GM12878 (cell line): Measurements from ENCODE around the gene RIMS3. TPM values are rescaled to one million over a fixed set of nuclear protein-coding genes. Genes with fewer than 3 reads are reported as not detected.

Experiments used
- ATAC-seq: fragments of 200-7000 bp; cut with Tn5 transposase; 3 replicates; pipeline ENCODE4 v1.9.1; 2020; ENCODE audit warnings: mild to moderate bottlenecking, moderate library complexity
- BruUV-seq: library from RNA; stranded (reverse); fragments of 400-500 nt; replicated peaks from 2 replicates; lab custom pipeline; 2021; lab: Mats Ljungman, UMichigan
- CTCF ChIA-PET: fragments of 300-600 bp; sonication (Branson Sonifier 250); formaldehyde crosslinking; extraction: SDS; loops from one replicate; lab custom pipeline; 2021; ENCODE audit warnings: inconsistent platforms; lab: Yijun Ruan, JAX
- POLR2A ChIA-PET: fragments of 350-600 bp; formaldehyde crosslinking; extraction: SDS; loops from one replicate; lab custom pipeline; 2021; ENCODE audit warnings: inconsistent platforms; lab: Charles Lee
- RAD21 ChIA-PET: fragments of 300-600 bp; sonication (Branson Sonifier 250); formaldehyde crosslinking; loops from one replicate; lab custom pipeline; 2023; ENCODE audit warnings: antibody characterized with exemption; ENCODE audit not compliant: unreplicated experiment; lab: Charles Lee
- SMC1A ChIA-PET: fragments of 300-600 bp; sonication (Branson Sonifier 250); formaldehyde crosslinking; loops from one replicate; lab custom pipeline; 2023; ENCODE audit not compliant: unreplicated experiment, uncharacterized antibody; lab: Charles Lee
- DNase-seq: peaks from one replicate; pipeline ENCODE4 v3.0.0-alpha.2; 2011; ENCODE audit warnings: low read depth, low spot score
- FAIRE-seq: peaks from 3 replicates; lab custom pipeline; 2011; peaks lifted over from hg19 to GRCh38; lab: Jason Lieb, UNC
- H2AFZ ChIP-seq: 2 replicates; pipeline ENCODE4 v1.6.0; 2011; ENCODE audit warnings: low read depth, low read length, control low read depth; ENCODE audit not compliant: control insufficient read depth
- H3K27ac ChIP-seq: 2 replicates; pipeline ENCODE4 v1.5.1; 2011; ENCODE audit warnings: control low read depth; ENCODE audit not compliant: control insufficient read depth, insufficient read depth
- H3K27me3 ChIP-seq, 2 experiments: replicated peaks in 1 of 2; 2 replicates each; pipeline versions ENCODE4 v1.6.0 to v1.6.1; 2011; ENCODE audit warnings: low read length in 1 of 2; ENCODE audit not compliant: control insufficient read depth in 2 of 2, insufficient read depth in 2 of 2
- H3K36me3 ChIP-seq, 2 experiments: 2 replicates each; pipeline ENCODE4 v1.5.1; 2011; ENCODE audit warnings: low read length in 1 of 2; ENCODE audit not compliant: control insufficient read depth in 2 of 2, insufficient read depth in 2 of 2
- H3K4me1 ChIP-seq: 2 replicates; pipeline ENCODE4 v1.6.1; 2011; ENCODE audit warnings: mild to moderate bottlenecking, low read length, moderate library complexity, mixed read lengths; ENCODE audit not compliant: control insufficient read depth, insufficient read depth
- H3K4me2 ChIP-seq: 2 replicates; pipeline ENCODE4 v1.6.0; 2011; ENCODE audit warnings: control low read depth; ENCODE audit not compliant: control insufficient read depth, insufficient read depth
- H3K4me3 ChIP-seq: fragments of 200-600 bp; sonication (generic); 2 replicates; pipeline ENCODE4 v1.5.1; 2016
- H3K79me2 ChIP-seq: 2 replicates; pipeline ENCODE4 v1.6.0; 2011; ENCODE audit warnings: low read length; ENCODE audit not compliant: control insufficient read depth, insufficient read depth
- H3K9ac ChIP-seq: 2 replicates; pipeline ENCODE4 v1.8.0; 2011; ENCODE audit warnings: low read length, control low read depth, mixed read lengths; ENCODE audit not compliant: control insufficient read depth, insufficient read depth
- H3K9me3 ChIP-seq: replicated peaks from 3 replicates; pipeline ENCODE4 v1.5.1; 2011; ENCODE audit warnings: mild to moderate bottlenecking, low read length; ENCODE audit not compliant: control insufficient read depth, insufficient read depth
- H4K20me1 ChIP-seq: 2 replicates; pipeline ENCODE4 v1.6.0; 2011; ENCODE audit not compliant: control insufficient read depth, insufficient read depth
- BHLHE40 ChIP-seq, 2 experiments: fragments of 450-650 bp in 1 of 2; IDR thresholded peaks; 2 replicates each; pipeline ENCODE4 v1.6.1; 2011 to 2017; ENCODE audit warnings: low read depth in 2 of 2, borderline replicate concordance in 1 of 2, improper control_type of control experiment in 1 of 2, low read length in 1 of 2, mild to moderate bottlenecking in 1 of 2
- EGR1 ChIP-seq, 2 experiments: IDR thresholded peaks; 1 replicate in 1 of 2; 2 replicates in 1 of 2; pipeline ENCODE4 v1.6.1; 2011 to 2012; ENCODE audit warnings: low read depth in 2 of 2, low read length in 2 of 2, borderline replicate concordance in 1 of 2, mild to moderate bottlenecking in 1 of 2, moderate library complexity in 1 of 2
- ETV6 ChIP-seq, 2 experiments: fragments of 450-650 bp in 1 of 2; IDR thresholded peaks in 1 of 2; conservative IDR thresholded peaks in 1 of 2; 2 replicates each; pipeline ENCODE4 v1.6.1; 2014; ENCODE audit warnings: antibody characterized with exemption in 1 of 2, borderline replicate concordance in 1 of 2, low read depth in 1 of 2, mild to moderate bottlenecking in 1 of 2, moderate library complexity in 1 of 2
- IRF5 ChIP-seq: fragments of 450-650 bp; IDR thresholded peaks from 2 replicates; pipeline ENCODE4 v1.6.1; 2017; ENCODE audit warnings: borderline replicate concordance
- MTA2 ChIP-seq: fragments of 450-650 bp; IDR thresholded peaks from 2 replicates; pipeline ENCODE4 v1.6.1; 2016; ENCODE audit warnings: low read depth, mild to moderate bottlenecking, moderate library complexity
- MYB ChIP-seq: fragments of 150-350 bp; IDR thresholded peaks from 2 replicates; pipeline ENCODE4 v1.6.1; 2014; ENCODE audit warnings: mild to moderate bottlenecking, low read depth, low read length, borderline replicate concordance
- POU2F2 ChIP-seq: IDR thresholded peaks from 3 replicates; pipeline ENCODE4 v1.6.1; 2011; ENCODE audit warnings: low read depth, mild to moderate bottlenecking, low read length, borderline replicate concordance
- RCOR1 ChIP-seq: conservative IDR thresholded peaks from 2 replicates; pipeline ENCODE4 v1.6.1; 2012; ENCODE audit warnings: low read depth, low read length, improper control_type of control experiment
- RELA ChIP-seq: fragments of 450-650 bp; IDR thresholded peaks from 2 replicates; pipeline ENCODE4 v1.8.0; 2014; ENCODE audit warnings: borderline replicate concordance; ENCODE audit not compliant: partially characterized antibody
- ZNF207 ChIP-seq: fragments of 450-650 bp; IDR thresholded peaks from 2 replicates; pipeline ENCODE4 v1.6.1; 2014; ENCODE audit warnings: antibody characterized with exemption, mild to moderate bottlenecking, borderline replicate concordance
- ZZZ3 ChIP-seq: IDR thresholded peaks from 2 replicates; pipeline ENCODE4 v1.6.1; 2011; ENCODE audit warnings: low read depth; ENCODE audit not compliant: control insufficient read depth, insufficient read length
- WGBS: methylation state at CpG from one replicate; pipeline ENCODE4 v1.1.6; 2016; ENCODE audit warnings: low lambda C conversion rate; ENCODE audit not compliant: insufficient replicate concordance, insufficient coverage; ENCODE audit errors: missing lambda C conversion rate; 5-methylcytosine and 5-hydroxymethylcytosine counted together
- in situ Hi-C: fragments of 300-500 bp; cut with MboI; formaldehyde crosslinking; loops from 9 replicates; pipeline ENCODE4 v1.14.3; 2018; ENCODE audit warnings: mixed read lengths
- intact Hi-C: fragments of 100-400 bp; cut with micrococcal nuclease; formaldehyde crosslinking; loops from one replicate; pipeline ENCODE4 v1.14.2; 2022; ENCODE audit not compliant: unreplicated experiment
- polyA plus RNA-seq, 11 experiments: library from polyadenylated mRNA; depleted of rRNA in 4 of 11; unstranded in 6 of 11; stranded (reverse) in 5 of 11; fragments of >200 nt; fragmentation: Nextera tagmentation in 4 of 11; fragmentation: Illumina TruSeq in 1 of 11; extraction: Ambion mirVana in 4 of 11; extraction: Trizol in 1 of 11; gene quantifications; 1 replicate in 1 of 11; 2 replicates in 10 of 11; pipeline versions ENCODE4 v1.2.1 to v1.2.3, GENCODE V29; 2011 to 2016; ENCODE audit warnings: inconsistent platforms in 2 of 11, missing spikeins in 2 of 11, low read depth in 1 of 11
- total RNA-seq, 4 experiments: library from RNA; depleted of rRNA in 3 of 4; stranded (reverse); fragments of >200 nt in 3 of 4; fragmentation: Illumina TruSeq in 1 of 4; extraction: Trizol in 1 of 4; gene quantifications; 2 replicates each; pipeline versions ENCODE4 v1.2.1 to v1.2.3, GENCODE V29; 2013 to 2021
- TF ChIP-seq, protein P1 (sequence below): IDR thresholded peaks from 2 replicates; pipeline ENCODE4 v1.6.1; 2011; ENCODE audit warnings: borderline replicate concordance, low read depth, mild to moderate bottlenecking, moderate library complexity, mixed read lengths, low read length; ENCODE audit not compliant: insufficient read depth; ENCODE audit errors: extremely low read length

The RIMS3 gene
- total and polyA plus RNA-seq, 10 of the 15 experiments (the other 5 are each of a cell fraction or from before 2014, with no cell fraction given): 0.02 to 4.7 (median 0.39) TPM

DNA sequence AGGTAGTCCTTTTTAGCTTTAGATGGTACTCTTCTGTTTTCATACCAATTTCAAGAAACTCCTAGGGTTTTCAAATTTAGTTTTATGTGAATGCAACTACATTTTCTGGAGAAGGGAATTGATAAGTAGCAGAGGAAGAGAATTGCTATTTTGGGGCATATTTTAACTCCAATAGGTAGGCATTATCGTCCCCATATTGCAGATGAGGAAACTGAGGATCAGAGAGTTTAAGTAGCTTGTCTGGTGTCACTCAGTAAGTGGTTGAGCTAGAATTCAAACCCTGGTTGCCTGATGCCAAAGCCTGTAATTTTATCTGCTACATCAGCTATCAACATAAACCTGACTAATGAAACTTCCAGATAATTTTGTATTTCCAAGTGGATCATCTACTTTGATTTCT is 27.9 kb upstream of the RIMS3 start:
- TF ChIP-seq ZNF207 (no peak), POU2F2 (no peak)
- no peak for FAIRE-seq
- POLR2A ChIA-PET: interaction anchor here (0.5 to 8.1 kb wide), 11 partner anchors 13 to 294 kb away, joined by 3 to 244 read pairs (median 4); no protein-coding TSS in a partner anchor

DNA sequence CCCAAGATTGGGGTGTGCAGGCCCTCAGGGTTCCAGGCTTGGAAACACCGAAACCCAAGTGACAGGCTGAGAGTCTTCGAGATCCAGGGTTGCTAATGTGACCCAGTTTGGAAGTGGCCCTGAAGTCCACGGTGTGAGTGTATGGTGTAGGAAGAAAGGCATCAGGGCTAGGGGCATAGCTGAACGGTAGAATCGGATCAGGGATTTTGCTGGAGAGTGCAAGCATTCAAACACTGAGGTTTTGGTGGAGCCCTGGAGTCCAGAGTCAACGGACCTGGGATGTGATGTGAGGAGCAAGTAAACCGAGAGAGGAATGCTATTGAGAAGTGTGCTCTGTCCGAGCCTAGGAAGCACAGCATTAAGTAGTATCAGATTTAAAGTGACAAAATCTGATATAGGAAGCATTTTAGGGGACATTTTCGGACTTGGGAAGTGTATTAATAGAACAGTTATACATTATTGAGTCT is 27.0 kb upstream of the RIMS3 start:
- TSS peak; percentile 59 for BruUV-seq
- no peaks in the 10 kb centered on the region; a peak in 1 of 4 replicates for H3K36me3 ChIP-seq
- POLR2A ChIA-PET: interaction anchor here (0.6 to 8.1 kb wide), 13 partner anchors 10 to 242 kb away, joined by 3 to 244 read pairs (median 4); partner anchors contain the start of gene ZFP69B
- H3K4me2 ChIP-seq: peak overlapping the region; percentile 86
- WGBS: under 1% methylated on average over 9 of the region's 9 CpGs
- H3K27me3 ChIP-seq: no peaks in the 10 kb centered on the region
- ATAC-seq: no peak; the same call in 2 of the 3 replicates
- in situ Hi-C loops (no loop called here), intact Hi-C loops (loop anchor here (5.0 kb wide), 1 partner anchor 60 kb away; no protein-coding TSS in a partner anchor)
- H3K4me1 ChIP-seq: peaks cover 37% of the 10 kb centered on the region
- H3K4me3 ChIP-seq: peak overlapping the region; percentile 95
- no peaks in the 10 kb centered on the region for H3K9me3 ChIP-seq
- H4K20me1 ChIP-seq: no peaks in the 10 kb centered on the region
- H2AFZ ChIP-seq: peak overlapping the region; percentile 70
- peaks cover 70% of the 10 kb centered on the region for H3K79me2 ChIP-seq
- CTCF ChIA-PET: interaction anchor here (0.7 to 4.8 kb wide), 13 partner anchors 11 to 450 kb away, joined by 3 to 51 read pairs (median 5); no protein-coding TSS in a partner anchor
- SMC1A ChIA-PET: interaction anchor here (0.9 to 8.4 kb wide), 15 partner anchors 9 to 82 kb away, joined by 3 to 115 read pairs (median 7); no protein-coding TSS in a partner anchor
- no peak for DNase-seq
- H3K27ac ChIP-seq: peak overlapping the region; percentile 98
- peak overlapping the region; percentile 99 for H3K9ac ChIP-seq
- FAIRE-seq: no peak
- RAD21 ChIA-PET: interaction anchor here (0.7 to 6.5 kb wide), 15 partner anchors 10 to 308 kb away, joined by 3 to 89 read pairs (median 4); no protein-coding TSS in a partner anchor
- TF ChIP-seq MYB (no peak), BHLHE40 (IDR thresholded peaks at IDR 0.05; ENCODE audit: borderline replicate concordance in 1 of 2, low read depth in 2 of 2, low read length in 1 of 2) (no peak), IRF5 (no peak), EGR1 (IDR thresholded peaks at IDR 0.05; ENCODE audit: borderline replicate concordance in 1 of 2, low read depth in 2 of 2, low read length in 2 of 2) (no peak), RCOR1 (no peak), MTA2 (no peak), RELA (no peak), ETV6 (conservative IDR thresholded peaks at IDR 0.05 in 1 of 2, IDR thresholded peaks at IDR 0.05 in 1 of 2; ENCODE audit: borderline replicate concordance in 1 of 2, low read depth in 1 of 2) (no peak), ZZZ3 (no peak)
- TF ChIP-seq, protein P1, sequence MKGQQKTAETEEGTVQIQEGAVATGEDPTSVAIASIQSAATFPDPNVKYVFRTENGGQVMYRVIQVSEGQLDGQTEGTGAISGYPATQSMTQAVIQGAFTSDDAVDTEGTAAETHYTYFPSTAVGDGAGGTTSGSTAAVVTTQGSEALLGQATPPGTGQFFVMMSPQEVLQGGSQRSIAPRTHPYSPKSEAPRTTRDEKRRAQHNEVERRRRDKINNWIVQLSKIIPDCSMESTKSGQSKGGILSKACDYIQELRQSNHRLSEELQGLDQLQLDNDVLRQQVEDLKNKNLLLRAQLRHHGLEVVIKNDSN: peak; percentile 52

More for the DNA sequence above, 27.9 kb upstream of the RIMS3 start:
- peak overlapping the region; percentile 86 for H3K4me2 ChIP-seq
- peak overlapping the region; percentile 99 for H3K9ac ChIP-seq
- ChIA-PET SMC1A (interaction anchor here (0.6 to 8.4 kb wide), 19 partner anchors 9 to 456 kb away, joined by 3 to 115 read pairs (median 5); no protein-coding TSS in a partner anchor), RAD21 (interaction anchor here (0.7 to 6.5 kb wide), 9 partner anchors 9 to 259 kb away, joined by 3 to 89 read pairs (median 6); no protein-coding TSS in a partner anchor), CTCF (interaction anchor here (0.6 to 4.0 kb wide), 16 partner anchors 10 to 161 kb away, joined by 3 to 51 read pairs (median 4); no protein-coding TSS in a partner anchor)
- no peaks in the 10 kb centered on the region for H4K20me1 ChIP-seq
- DNase-seq: no peak
- no peaks in the 10 kb centered on the region for H3K27me3 ChIP-seq
- no peaks in the 10 kb centered on the region for H3K9me3 ChIP-seq
- no TSS peak for BruUV-seq
- intact Hi-C loops (loop anchor here (5.0 kb wide), 1 partner anchor 59 kb away; no protein-coding TSS in a partner anchor), in situ Hi-C loops (no loop called here)
- H3K4me1 ChIP-seq: peaks cover 43% of the 10 kb centered on the region
- no peaks in the 10 kb centered on the region; a peak in 1 of 4 replicates for H3K36me3 ChIP-seq
- peak overlapping the region; percentile 95 for H3K4me3 ChIP-seq
- H3K79me2 ChIP-seq: peaks cover 80% of the 10 kb centered on the region
- no peak overlapping the region for H2AFZ ChIP-seq
- no peak for ATAC-seq
- 47% methylated on average over 1 of the region's 1 CpG for WGBS
- peak overlapping the region; percentile 98 for H3K27ac ChIP-seq
